ENCODE data around the gene ZNF331. TPM values are rescaled to one million over a fixed set of nuclear protein-coding genes. Genes with fewer than 3 reads are reported as not detected.

The ZNF331 gene
- total RNA-seq, 1 donor from 2014 or later = 10.1 TPM

DNA sequence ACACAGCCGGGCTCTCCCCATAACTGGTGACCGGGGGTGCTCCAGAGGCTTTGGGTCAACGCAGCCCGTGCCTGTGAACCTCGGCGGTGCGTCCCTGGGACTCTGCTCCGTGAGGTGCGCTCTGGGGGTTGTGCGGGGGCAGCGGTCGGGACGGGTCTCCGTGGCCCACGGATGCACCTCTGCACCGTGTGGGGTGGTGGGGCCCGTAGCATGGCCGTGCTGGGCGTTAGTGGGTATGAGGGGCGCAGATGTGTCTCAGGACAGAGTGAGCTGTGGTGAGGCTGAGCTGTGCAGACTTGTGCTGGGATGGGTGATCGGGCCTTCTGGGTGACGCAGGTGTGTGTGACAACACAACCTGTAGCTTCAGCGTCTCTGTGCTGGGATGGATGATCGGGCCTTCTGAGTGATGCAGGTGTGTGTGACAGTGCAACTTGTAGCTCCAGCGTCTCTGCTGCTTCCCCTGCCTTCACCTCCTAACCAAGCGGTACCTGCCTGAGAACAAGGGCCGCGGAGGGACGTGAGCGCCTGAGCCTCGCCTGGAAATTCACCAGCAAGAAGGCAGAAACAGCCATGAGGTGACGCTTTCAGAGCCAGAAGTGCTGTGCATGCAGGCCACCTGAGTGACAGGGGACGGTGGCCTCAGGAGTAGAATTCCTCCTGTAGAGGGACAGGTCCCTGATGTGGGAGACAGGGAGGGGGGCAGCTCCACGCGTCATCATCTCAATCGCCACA is 599 bp downstream of the ZNF331 start:
- peaks cover 14% of the 10 kb centered on the region for H3K36me3 ChIP-seq
- DNase-seq = no peak
- H3K4me1 ChIP-seq = peaks cover 18% of the 10 kb centered on the region
- H3K27me3 ChIP-seq (ENCODE audit: low read depth) = no peaks in the 10 kb centered on the region
- intact Hi-C loops (cut with micrococcal nuclease) = no loop called here
- H3K4me3 ChIP-seq = peak overlapping the region; percentile 77
- TF ChIP-seq, protein P1, sequence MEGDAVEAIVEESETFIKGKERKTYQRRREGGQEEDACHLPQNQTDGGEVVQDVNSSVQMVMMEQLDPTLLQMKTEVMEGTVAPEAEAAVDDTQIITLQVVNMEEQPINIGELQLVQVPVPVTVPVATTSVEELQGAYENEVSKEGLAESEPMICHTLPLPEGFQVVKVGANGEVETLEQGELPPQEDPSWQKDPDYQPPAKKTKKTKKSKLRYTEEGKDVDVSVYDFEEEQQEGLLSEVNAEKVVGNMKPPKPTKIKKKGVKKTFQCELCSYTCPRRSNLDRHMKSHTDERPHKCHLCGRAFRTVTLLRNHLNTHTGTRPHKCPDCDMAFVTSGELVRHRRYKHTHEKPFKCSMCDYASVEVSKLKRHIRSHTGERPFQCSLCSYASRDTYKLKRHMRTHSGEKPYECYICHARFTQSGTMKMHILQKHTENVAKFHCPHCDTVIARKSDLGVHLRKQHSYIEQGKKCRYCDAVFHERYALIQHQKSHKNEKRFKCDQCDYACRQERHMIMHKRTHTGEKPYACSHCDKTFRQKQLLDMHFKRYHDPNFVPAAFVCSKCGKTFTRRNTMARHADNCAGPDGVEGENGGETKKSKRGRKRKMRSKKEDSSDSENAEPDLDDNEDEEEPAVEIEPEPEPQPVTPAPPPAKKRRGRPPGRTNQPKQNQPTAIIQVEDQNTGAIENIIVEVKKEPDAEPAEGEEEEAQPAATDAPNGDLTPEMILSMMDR (IDR thresholded peaks at IDR 0.05; ENCODE audit: borderline replicate concordance) = no peak
- H3K9me3 ChIP-seq (replicated peaks) = no peaks in the 10 kb centered on the region
- H3K27ac ChIP-seq (replicated peaks) = peak overlapping the region; percentile 89

DNA sequence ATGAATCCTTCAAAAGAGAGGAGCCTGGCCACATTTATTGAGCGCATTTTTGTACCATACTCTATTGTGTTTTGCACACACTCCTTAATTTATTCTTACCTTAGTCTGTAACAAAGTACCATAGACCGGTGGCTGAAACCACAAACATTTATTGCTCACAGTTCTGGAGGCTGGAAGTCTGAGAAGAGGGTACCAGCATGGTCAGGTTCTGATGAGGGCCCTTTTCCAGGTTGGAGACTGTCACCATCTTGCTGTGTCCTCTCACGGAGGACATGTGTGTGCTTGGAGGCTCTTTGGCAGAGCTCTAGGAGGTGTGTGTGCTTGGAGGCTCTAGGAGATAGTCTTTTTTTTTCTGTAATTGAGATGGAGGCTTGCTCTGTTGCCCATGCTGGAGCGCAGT is 2.1 kb downstream of the ZNF331 start:
- Histone ChIP-seq H3K4me1 (peaks cover 18% of the 10 kb centered on the region), H3K27me3 (ENCODE audit: low read depth) (no peaks in the 10 kb centered on the region), H3K9me3 (replicated peaks) (no peaks in the 10 kb centered on the region), H3K4me3 (no peak overlapping the region), H3K27ac (replicated peaks) (no peak overlapping the region), H3K36me3 (peaks cover 16% of the 10 kb centered on the region)
- DNase-seq = no peak
- TF ChIP-seq, protein P1 (IDR thresholded peaks at IDR 0.05; ENCODE audit: borderline replicate concordance) = no peak
- intact Hi-C loops (cut with micrococcal nuclease) = no loop called here

DNA sequence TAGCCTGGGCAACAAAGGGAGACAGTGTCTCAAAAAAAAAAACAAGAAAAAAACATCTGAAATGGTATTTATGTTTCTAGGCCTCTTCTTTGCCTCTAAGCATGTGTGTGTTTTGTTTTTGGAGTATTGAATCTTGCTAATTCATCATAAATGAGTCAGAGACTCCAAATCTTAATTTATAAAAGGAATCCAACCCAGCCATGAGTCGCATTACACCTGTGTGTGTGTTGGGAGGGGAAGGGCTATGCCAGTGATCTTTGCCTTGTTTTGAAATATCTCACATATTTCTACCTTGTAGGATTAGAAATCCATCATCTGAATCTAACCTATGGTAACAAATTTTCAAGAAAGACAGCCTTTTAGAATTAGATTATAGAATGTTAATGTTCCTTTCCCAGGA is 4.0 kb downstream of the ZNF331 start:
- TF ChIP-seq, protein P1 (IDR thresholded peaks at IDR 0.05; ENCODE audit: borderline replicate concordance) = no peak
- Histone ChIP-seq H3K36me3 (peaks cover 19% of the 10 kb centered on the region), H3K4me1 (peaks cover 20% of the 10 kb centered on the region), H3K27me3 (ENCODE audit: low read depth) (no peaks in the 10 kb centered on the region), H3K4me3 (no peak overlapping the region), H3K9me3 (replicated peaks) (no peaks in the 10 kb centered on the region), H3K27ac (replicated peaks) (no peak overlapping the region)
- DNase-seq = no peak
- intact Hi-C loops (cut with micrococcal nuclease) = no loop called here

- no peak for DNase-seq
- intact Hi-C loops (cut with micrococcal nuclease) = no loop called here
- peaks cover 19% of the 10 kb centered on the region for H3K36me3 ChIP-seq
- no peak overlapping the region for H3K27ac ChIP-seq (replicated peaks)
- H3K4me1 ChIP-seq = peaks cover 5% of the 10 kb centered on the region
- H3K9me3 ChIP-seq (replicated peaks) = peaks cover 7% of the 10 kb centered on the region
- TF ChIP-seq, protein P1 (IDR thresholded peaks at IDR 0.05; ENCODE audit: borderline replicate concordance) = no peak
- no peaks in the 10 kb centered on the region for H3K27me3 ChIP-seq (ENCODE audit: low read depth)
- H3K4me3 ChIP-seq = no peak overlapping the region
Observed at GRCh38 chr19:53545271-53546065, 7.5 kb downstream of the ZNF331 start.

DNA sequence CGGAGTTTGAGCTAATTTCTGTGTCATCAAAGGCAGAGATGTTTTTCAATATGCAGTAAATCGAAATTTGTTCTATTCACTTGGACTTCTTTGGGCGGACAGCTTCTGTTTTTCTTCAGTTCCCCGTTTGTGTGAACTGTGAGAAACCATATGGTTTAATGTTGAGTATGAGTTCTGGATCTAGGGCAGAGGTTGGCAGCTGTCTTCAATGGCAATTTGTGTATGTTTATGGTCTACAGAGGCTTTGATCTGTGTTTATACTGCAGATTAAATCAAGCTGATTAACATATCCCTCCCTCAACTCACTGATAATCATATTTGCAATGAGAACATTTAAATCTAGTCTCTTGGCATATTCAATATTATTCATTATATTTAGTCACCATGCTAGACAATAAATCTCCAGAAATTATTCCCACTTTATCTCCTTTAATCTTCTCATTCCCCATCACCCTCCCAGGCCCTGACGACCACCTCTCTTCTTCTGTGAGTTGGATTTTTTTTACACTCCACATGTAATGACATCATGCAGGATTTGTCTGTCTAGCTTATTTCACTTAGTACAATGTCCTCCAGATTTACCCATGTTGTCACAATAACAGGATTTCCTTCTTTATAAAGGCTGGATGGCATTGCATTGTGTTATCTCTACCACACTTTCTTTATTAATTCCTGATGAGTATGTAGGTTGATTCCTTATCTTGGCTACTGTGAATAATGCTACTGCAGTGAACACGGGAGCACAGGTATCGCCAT is 9.0 kb downstream of the ZNF331 start:
- TF ChIP-seq, protein P1 (IDR thresholded peaks at IDR 0.05; ENCODE audit: borderline replicate concordance) = no peak
- Histone ChIP-seq H3K4me1 (peaks cover 5% of the 10 kb centered on the region), H3K27me3 (ENCODE audit: low read depth) (no peaks in the 10 kb centered on the region), H3K36me3 (peaks cover 12% of the 10 kb centered on the region), H3K9me3 (replicated peaks) (peaks cover 7% of the 10 kb centered on the region), H3K27ac (replicated peaks) (no peak overlapping the region), H3K4me3 (no peak overlapping the region)
- intact Hi-C loops (cut with micrococcal nuclease) = no loop called here
- no peak for DNase-seq

All from left ventricle myocardium inferior (tissue), 1 donor.